Activated gamma-delta T cell treated with anti-CD3 and anti-CD28 coated beads, Interleukin-2, amount 50 U/mL, for 16 hours (primary cell): ENCODE measurements around the gene HIVEP2.

ENCODE experiments used
- DNase-seq: peaks from one replicate; pipeline ENCODE4 v3.0.0-alpha.2; 2020; ENCODE audit warnings: low read depth

HIVEP2 gene

DNA sequence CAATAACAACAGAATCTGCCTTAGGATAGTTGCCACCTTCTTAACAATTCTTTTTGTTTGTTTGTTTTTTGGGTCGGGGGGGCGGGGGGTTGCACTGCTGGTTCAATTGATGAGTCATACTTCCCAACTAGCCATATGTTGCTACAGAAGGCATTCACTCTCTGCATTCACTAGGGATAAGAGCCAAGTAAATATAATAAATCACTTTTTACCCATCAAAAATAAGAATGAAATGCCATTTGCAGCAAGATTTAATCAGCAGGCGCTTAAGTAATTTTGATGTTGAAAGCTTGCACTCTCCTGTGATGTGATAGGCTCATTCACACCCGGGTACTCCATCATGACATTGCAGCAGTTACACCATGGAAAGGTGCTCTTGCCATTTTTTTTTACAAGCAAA lies 209.8 kb downstream of the HIVEP2 start:
- no peak for DNase-seq

DNA sequence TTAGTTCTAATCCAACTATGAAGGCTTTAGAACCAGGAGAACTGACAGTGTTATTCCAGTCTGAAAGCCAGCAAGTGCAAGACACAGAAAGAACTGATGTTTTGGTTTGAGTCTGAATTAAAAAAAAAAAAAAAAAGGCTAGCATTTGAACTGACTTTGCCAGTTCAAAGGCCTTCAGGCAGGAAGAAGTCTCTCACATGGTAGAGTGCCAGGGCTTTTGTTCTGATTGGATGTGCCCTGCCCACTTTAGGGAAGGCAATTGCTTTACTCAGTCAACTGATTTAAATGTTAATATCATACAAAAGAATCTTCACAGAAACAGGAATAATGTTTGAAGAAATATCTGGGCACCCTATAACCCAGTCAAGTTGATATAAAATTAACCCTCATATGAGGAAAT lies 212.2 kb downstream of the HIVEP2 start:
- DNase-seq = no peak

DNA sequence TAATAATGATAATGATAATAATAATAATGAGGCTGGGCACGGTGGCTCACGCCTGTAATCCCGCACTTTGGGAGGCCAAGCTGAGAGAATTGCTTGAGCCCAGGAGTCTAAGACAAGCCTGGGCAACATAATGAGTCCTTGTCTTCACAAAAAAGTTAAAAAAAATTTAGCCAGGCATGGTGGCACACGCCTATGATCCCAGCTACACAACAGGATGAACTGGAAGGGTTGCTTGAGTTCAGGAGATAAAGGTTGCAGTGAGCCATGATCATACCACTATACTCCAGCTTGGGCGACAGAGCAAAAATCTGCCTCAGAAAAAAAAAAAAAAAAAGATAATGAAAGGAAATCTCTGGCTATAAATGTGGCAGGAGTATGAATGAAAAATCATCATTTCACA lies 213.4 kb downstream of the HIVEP2 start:
- DNase-seq = no peak

DNA sequence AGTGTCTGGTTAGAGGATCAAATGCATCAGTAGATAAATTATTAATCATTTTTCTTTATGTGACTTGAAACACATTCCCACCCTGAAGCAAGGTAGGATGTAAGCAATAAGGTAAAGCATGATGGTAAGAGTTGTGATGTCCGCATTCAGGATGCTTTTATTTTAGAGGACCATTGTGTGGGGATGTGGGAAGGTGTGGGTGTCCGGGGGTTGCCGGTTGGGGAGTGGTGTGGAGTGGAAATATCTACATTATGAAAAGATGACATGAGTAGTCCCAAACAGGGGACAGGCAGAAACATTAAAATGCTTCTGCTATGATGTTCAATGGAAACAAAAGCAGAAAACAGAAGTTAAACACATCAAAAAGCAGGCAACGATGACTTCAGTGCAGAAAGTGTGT lies 215.4 kb downstream of the HIVEP2 start:
- DNase-seq = no peak

DNA sequence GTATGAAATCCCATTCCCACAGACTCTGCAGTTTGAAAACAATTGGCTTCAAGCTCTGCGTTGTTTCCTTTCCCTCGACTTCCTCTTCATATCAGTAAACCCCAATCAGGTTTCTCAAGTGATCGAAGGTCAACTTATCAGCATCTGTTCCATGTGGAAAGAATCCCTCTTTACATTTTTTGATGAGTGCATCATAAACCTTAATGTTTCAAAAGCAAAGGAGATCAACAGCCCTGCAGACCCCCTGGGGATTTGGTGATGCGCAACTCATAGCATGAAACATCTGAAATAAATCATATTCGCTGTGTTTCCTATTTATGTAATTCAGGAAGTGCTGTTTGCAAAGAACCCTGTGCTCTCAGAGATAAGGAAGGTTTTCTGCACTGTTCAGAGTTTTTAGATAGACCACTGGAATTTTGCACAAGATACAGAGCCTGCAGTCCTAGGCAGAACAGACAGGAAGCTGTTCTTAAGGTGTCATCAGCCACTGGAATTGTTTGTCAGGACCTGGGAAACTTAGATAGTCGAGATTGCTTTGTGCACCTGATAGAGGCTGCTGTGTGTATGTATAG lies 216.0 kb downstream of the HIVEP2 start:
- no peak for DNase-seq

DNA sequence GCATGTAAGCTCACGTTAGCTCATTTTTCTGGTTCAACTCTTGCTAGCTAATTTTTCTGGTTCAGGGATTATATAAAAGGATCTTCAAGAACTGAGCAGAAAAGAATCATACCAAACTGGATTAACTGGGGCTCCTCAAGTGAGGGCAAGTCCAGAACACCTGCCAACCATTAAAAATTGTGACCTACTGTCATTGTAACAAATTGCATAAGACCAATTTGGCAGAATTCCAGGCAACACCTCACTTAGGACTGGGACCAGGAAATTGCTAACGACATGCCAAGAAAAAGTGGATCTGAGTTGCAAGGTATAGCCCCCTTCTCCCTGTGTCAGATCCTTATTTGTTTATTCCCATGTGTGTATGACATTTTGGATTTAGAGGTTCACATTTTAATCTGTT lies 216.6 kb downstream of the HIVEP2 start:
- no peak for DNase-seq

DNA sequence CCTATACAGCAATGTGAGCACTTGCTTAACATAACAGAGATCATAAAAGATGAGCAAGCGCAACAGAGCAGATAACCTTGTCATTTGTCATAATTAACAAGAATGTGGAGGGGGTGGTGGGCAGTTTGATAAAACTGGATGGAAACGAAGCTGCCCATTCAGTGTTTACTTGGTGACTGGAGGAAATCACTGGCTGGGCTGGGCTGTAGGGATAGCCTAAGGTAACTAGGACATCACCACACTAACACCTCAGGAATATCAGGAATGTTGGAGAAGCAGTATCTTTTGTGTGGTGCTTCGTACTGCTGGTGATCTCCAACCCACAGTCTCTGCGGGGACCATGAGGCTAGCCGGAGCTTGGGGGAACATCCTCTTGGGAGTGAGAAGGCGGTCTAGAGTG lies 218.4 kb downstream of the HIVEP2 start:
- no peak for DNase-seq

DNA sequence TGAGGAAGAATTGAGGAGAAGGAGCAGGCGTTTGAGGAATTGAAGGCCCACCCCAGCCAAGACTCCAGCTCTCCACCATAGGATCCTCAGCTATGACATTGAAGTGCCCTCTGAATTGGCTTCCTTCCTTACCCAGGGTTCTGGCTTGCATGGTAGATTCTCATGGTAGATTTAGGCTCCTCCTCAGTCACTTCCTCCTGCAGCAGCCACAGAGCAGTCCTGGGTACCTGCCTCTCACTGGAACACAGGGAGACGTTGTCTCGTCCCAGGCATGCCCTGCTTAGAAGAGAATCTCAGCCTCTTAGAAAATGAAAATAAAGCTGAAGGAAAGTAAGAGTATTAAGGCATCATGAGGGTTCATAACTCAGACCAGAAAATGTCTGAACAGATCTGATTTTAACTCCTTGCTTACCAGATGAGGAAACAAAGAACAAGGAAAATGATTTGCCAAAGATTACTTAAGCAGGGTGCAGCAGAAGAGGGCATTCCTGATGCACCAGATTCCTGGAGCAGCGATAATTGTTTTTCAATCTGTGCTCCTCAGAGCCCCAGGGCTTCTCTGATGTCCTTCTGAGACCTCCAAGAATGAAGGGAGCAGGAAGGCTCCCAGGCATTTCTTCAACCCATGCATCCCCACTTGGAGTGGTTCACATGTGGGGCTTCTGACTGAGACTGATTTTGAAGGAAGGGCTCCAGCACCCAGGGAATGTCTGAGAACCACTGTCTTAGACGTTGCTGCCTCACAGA lies 219.8 kb downstream of the HIVEP2 start:
- DNase-seq = no peak

DNA sequence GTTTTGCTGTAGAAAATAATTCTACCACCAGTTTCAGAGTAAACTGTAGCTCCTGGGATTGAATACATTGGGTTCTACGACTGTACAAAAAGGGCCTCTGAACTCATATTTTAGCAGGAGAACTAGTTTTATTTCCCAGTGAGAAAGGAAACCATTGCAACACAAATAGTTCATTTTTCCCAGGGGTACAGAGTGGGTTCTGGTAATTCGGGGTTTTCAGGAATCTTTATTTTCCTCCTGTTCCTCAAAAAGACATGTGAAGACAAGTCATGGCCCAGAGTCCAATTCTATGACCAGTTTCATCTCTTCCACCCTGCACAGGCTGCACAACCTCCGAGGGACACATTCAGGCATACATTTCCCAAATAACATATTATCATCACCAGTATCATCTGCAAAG lies 222.1 kb downstream of the HIVEP2 start:
- DNase-seq = no peak

DNA sequence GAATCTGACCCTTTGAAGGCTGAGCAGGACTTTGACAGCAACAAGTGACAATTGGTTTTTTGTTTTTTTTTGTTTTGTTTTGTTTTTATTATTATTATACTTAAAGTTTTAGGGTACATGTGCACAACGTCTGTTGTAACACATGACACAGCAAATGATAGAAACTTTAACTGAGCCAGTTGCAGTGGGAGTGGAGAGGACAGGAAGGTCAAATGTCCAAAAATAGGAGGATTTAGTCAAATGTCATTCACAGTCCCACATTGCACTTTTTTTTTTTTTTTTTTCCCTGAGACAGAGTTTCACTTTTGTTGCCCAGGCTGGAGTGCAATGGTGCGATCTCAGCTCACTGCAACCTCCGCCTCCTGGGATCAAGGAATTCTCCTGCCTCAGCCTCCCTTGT lies 223.0 kb downstream of the HIVEP2 start:
- DNase-seq = no peak

DNA sequence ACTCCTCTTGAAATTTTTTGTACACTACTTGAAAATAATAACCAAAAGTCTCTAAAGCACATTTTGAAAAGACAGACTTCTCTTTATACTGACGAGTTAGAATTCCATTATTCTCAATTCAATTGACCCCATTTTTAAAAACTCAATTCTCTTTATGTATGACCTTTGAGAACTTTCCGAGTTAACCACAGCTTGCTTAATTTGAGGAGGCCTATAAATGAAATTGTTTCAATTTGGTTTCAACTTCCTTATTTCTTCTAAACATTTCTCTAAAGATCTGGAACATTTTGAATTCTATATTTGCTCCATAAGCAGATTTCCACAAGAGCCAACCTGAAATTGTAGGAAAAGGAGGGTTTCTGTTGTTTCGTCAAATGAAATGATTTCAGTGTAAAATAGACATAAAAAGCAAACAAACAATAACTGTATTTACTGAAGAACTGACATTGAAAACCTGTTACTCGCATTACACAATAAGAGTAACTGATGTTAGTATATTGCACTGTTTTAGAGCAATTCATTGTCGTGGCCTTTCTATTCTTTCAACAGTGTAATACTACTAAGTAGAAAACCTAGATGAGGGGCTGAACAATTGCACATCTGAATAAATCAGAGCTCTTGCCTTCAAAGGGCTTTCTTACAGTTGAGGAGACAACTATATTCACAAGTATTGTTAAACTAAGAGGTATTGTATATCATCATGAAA lies 223.6 kb downstream of the HIVEP2 start:
- no peak for DNase-seq

DNA sequence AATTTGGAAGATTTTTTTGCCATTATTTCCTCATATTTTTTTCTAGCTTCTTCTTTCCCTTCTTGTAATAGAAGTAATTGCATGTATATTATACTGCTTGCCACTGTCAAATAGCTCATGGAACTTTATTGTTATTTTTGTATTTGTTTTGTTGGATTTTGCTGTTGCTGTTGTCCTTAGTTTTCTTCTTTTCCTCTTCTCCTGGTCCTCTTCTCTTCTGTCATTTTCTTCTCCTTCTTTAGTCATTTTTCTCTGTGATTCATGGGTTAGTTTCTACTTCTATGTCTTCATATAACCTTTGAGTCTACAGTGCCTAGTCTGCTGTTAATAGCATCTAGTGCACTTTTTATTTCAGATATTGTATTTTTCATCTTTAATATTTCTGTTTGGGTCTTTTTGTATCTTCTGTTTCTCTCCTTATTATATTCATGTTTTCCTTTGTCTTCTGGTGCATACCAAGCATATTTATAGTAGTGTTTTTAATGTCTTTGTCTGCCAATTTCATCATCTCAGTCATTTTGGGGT lies 226.2 kb downstream of the HIVEP2 start:
- no peak for DNase-seq

DNA sequence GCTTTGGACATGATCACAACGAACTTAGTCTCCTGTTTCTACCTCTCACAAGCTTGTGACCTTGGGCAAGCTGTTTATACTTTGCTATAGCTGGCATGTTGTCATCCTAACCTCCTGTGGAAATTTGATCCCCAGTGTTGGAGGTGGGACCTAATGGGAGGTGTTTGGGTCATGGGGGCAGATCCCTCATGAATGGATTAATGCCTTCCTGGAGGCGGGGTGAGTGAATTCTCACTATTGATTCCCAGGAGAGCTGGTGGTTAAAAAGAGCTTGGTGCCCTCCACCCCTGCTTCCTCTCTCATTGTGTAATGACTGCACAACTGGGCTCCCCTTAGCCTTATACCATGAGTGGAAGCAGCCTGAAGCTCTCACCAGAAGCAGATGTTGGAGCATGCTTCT lies 228.9 kb downstream of the HIVEP2 start:
- DNase-seq = no peak

DNA sequence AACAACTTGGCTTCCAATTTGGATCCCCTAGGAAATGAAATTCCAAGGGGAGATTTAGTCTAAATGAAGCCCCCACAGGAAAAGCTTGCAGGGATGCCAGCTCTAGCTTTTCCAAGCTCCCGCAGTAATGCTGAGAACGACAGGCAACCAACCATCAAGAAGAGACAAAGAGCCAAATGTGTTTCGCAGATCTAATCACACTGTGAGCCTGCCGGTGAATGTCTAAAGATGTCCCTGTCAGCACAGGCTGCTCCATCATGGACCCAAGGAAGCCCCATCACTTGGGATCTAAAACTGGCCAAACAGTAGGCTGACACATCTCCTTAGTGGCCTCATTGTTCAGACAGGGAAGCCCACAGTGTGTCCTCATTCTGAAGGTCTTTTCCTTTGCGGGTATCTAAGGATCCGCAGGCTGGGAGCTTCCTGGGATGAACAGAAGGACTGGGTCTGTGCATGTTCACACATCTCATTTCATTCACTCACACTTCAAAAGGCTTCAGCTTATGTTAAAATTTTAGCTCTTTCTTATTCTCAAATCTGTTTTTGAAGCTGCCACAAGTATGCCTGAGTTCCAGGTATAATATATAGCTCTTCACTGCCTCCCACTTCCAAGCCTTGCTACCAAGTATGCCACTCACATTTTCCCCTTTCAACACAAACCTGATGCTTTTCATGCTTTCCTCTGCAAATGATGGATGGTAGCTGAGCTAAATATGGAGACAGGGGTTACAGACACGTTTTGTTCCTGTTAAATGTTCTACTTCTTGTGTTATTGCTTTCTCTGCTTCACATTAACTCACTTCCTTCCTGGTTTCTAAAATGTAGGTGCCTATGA lies 229.8 kb downstream of the HIVEP2 start:
- no peak for DNase-seq

DNA sequence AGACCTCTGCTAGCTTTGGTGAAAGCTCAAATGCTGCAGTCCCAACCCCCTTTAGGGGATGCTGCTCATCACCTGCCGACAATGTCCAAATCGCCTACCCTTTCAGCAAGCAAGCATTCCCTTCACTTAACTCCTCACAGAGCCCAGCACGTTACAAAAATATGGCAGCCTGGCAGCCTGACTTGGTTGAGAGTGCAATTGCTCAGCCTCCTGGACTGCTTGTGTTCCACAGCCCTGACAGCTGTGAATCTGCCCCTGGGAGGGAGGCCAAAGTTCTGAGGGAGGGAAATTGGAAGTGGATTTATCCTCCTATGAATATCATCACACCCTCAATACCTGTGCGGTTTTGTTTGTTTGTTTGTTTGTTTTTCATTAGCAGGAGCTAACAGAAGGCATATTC lies 231.0 kb downstream of the HIVEP2 start:
- DNase-seq = no peak

DNA sequence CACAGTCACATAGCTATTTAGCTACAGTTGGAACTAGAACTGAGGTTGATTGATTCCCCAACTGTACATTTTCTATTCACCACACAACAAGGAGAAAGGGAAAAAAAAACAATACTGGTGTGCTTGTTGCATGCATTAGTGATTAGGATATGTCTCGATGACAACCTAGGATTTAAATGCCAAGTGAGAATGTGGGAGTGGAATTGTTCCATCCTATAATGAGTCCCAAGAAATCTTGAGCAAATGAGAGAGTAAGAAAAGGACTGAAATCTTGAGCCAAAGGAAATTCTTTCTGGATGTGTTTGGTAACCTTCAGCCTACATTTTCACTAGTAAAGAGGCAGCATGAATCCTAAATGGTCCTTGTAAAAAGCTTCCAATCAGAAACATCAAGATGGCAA lies 232.7 kb downstream of the HIVEP2 start:
- DNase-seq = no peak

DNA sequence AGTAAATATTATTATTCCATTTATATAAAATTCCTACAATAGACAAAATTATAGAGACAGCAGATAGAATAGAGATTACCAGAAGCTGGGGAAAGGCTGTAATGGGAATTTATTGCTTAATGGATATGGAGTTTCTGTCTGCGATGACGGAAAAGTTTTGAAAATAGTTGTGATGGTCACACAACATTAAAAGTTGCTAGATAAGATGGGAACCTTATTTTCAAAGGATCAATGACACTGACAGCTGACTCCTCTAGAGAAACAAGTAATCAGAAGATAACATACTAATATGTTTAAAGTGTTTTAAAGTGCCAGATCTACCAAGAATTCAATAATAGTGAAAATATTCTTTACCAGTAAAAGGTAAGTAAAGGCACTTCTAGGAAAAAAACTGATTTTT lies 236.3 kb downstream of the HIVEP2 start:
- no peak for DNase-seq

DNA sequence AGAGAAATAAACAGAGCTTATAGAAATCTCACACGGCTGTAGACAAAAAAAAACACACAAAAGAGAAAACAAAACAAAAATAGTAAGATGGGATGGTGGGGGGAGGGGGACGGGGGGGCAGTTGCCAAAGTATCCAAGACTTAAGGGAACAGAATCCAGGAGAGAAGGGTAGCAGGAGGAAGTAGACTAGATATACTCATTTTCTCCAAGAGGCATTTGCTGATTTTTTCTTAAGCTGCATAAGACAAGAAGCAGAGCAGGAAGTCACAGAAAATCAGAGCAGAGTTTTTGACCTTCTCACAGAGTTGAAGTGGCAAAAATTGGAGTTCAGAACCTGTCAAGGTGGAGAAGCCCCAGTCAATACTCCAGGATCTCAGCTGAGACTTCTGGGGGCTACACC lies 237.7 kb downstream of the HIVEP2 start:
- DNase-seq = no peak

DNA sequence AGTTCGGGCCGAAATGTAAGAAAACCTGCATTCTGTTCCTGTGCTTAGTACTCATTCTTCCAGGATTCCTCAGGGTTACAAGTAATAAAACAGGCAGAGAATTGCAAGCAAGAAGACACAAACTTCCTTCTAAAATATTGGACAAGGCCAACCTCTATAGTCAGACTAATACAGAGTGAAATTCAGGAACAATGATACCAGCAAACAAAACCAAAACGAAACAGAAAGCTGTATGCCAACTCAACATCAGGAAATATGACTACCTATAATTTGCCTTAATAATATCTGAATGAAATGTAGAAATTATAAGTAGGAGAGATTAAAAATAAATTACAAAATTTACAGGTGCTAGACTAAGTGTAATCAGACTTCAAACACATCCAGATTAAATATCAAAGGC lies 238.8 kb downstream of the HIVEP2 start:
- no peak for DNase-seq

DNA sequence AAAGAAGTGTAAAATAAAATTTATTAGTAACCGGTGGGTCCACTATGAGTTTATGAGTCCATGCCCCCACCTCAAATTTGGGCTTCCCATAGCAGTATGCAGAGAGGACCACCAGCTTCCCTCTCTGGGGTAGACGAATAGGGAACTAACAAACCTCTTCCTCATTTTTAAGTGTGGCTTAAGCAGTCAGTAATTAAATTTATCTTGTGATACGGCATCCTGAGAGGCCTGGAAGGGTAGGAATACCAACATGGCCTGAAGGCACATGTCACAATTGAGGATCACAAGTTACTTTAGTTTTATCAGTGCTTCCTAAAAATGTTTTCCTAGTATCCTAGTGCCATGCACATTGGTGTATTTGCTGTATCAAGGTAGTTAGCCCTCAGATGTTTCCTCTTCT lies 239.9 kb downstream of the HIVEP2 start:
- no peak for DNase-seq

DNA sequence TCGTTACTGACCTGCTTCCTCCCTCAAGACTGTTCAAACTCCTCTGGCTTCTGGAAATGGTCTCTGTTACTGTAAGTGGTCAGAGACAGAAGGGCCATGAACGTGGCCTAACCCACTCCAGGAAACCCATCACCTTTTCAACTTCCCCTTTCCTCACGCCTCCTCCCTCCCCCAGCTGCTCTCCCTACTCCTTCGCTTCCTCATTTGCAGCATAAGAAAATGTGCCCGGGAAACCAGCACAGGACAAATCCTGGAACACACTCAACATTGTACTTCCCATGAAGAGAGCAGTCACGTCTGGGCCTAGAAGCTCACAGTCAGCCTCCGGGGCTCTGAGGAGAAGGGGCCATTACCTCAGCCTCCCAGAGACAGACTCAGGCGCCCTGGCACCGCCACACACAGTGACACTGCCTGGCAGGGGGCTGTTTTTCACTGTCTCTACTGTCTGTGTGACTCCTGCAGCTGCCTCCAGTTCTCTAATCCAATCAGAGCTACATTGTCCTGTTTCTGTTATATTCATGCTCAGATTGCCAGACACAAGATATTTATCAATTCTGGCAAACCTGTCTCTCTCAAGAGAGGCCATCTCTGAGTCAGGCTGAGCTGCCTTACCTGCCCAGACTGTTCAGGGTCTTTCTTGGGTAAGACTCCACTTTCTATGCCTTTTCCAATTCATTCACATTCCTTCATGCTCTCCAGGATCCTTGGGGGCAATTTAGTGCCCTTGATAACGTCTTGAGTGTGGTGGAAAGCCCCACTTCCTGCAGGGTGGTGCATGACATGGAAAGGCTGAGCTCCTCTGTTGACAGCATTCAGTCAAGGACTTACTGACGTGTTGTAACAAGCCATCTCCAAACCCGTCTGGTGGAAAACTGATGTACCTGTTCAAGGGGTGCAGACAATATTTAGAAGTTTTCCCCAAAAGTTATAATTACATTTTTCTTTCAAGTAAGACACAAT lies 242.2 kb downstream of the HIVEP2 start:
- DNase-seq = no peak
